Testis (tissue), 2 donors: ENCODE data around the gene ETFA.

ENCODE experiments used
- POLR2A ChIP-seq: fragments of 450-650 bp; IDR thresholded peaks from one replicate; pipeline ENCODE4 v1.6.1; 2017; ENCODE audit warnings: antibody characterized with exemption, mild to moderate bottlenecking, moderate library complexity
- TF ChIP-seq, protein P1 (sequence below), 3 experiments: fragments of 450-650 bp in 2 of 3; fragments of 200-600 bp in 1 of 3; sonication (generic) in 1 of 3; IDR thresholded peaks; one replicate each; pipeline ENCODE4 v1.5.1; 2016 to 2019; ENCODE audit warnings: antibody characterized with exemption in 3 of 3, mild to moderate bottlenecking in 2 of 3, moderate library complexity in 1 of 3

DNA sequence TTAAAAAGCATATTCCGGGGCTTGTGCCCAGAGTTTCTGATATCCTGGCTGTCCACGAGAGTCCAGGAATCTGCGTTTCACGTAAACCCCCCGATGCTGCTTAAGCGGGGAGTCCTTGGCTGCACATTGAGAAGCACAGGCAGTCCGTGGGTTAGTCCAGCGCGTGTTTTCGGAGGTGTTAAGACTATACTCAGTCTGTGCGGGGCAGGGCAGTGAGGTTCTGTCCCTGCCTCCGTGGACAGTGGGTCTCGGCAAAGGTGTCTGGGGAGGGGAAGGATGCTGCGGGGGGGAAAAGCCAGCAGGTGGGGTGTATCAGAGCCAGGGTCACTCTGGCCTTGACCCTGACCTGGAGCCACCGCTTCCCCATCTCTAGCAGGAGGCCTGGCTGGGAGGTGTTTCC, 145.3 kb downstream of the ETFA start:
- TF ChIP-seq, protein P1, sequence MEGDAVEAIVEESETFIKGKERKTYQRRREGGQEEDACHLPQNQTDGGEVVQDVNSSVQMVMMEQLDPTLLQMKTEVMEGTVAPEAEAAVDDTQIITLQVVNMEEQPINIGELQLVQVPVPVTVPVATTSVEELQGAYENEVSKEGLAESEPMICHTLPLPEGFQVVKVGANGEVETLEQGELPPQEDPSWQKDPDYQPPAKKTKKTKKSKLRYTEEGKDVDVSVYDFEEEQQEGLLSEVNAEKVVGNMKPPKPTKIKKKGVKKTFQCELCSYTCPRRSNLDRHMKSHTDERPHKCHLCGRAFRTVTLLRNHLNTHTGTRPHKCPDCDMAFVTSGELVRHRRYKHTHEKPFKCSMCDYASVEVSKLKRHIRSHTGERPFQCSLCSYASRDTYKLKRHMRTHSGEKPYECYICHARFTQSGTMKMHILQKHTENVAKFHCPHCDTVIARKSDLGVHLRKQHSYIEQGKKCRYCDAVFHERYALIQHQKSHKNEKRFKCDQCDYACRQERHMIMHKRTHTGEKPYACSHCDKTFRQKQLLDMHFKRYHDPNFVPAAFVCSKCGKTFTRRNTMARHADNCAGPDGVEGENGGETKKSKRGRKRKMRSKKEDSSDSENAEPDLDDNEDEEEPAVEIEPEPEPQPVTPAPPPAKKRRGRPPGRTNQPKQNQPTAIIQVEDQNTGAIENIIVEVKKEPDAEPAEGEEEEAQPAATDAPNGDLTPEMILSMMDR (IDR thresholded peaks at IDR 0.05) = no peak
- TF ChIP-seq POLR2A = no peak
